Right hindlimb (tissue), 1 donor: ENCODE results near the gene DBP.
"Not testable (repeated sequence)": the region's sequence is repeated elsewhere in the genome, so short reads cannot be mapped to it uniquely, and the experiment has no call there.

Experiments
- DNase-seq: peaks from one replicate; pipeline ENCODE4 v3.0.0-alpha.2; 2018

The DBP gene

GRCh38 chr19:48638831-48639381 lies 1.7 kb upstream of the DBP start:
- no peak for DNase-seq

- peak; percentile 93 for DNase-seq
Measured at GRCh38 chr19:48637948-48638830, 1.0 kb upstream of the DBP start.

GRCh38 chr19:48637449-48637947 lies 319 bp upstream of the DBP start:
- peak; percentile 99 for DNase-seq

DNA sequence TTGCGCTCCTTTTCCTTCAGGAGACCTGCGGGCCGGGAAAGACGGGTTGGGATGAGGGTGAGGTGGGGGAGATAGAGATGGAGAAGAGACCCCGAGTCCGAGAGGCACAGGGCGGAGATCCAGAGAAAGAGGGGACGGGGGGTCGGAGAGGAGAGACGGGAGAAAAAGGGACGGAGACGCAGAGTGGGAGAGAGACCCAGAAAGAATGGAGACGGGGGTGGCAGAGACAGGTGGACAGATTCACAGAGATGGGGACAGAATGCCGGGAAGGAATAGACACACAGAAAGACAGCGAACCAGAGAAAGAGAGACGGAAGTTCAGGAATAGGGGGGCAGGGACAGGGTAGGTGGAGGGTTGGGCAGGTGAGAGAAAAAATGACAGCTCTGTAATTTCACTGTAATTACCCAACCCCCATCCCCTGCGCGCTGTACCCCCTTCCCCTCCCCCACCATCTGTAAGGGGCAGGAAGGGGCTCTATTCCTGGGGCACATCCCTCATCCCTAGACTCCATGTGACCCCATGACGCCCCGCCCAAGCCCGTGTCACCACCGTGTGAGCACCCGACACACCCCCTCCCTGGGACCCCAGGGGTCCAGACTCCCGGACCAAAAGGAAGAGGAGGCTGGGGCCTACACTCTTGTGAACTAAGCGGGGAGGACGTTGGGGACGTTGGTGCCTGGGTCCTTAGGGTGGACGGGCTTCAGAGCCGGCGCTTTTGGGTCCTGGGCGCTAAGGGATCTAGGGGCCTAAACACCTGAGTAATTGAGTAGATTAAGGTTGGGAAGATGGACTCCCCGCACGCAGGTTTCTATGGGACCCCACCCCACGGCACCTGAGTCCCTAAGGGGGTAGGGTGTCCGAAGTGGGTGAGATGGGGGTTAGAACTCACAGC lies 967 bp downstream of the DBP start:
- peak; percentile 38 for DNase-seq

GRCh38 chr19:48635263-48635965 lies 1.8 kb downstream of the DBP start:
- peak; percentile 65 for DNase-seq

DNA sequence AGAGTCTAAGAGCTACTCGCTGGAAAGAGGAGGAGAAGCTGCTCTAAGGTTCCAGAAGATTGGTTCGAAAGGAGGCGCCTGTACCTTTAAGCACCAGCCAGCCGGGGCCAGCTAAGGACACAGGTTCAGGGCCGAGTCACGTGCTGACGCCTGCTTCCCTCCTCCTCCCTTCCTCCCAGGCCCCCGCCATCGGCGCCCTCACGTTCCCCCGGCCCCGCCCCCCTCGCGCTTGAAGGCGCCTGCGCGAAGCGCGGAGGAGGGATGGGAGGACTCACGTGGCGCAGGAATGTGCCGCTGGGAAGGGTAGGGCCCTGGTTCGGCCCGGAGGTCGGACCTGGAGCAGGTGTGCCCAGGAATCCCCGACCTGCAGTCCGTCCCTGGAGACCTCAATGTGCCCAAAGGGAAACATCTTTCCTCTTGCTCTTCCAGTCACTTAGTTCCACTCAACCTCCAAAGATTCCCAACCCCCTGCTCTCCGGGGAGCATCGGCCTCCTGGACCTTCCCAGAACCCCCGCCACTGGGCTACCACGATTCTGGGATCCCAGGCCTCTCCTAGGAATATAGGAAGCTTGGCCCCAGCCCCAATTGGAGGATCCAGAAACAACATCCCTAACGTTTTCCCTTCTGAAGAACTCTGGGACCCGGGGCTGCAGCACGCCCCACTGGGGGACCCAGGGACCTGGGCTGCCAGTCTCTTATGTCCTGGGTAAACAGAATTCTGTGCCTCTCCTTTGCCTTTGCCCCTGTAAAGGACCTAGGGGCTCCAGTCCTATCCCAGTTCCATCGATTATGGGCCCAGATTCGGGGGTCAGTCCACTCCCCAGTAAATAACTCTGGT lies 2.5 kb downstream of the DBP start:
- peak; percentile 95 for DNase-seq

- DNase-seq = no peak
Measured at GRCh38 chr19:48634036-48634342, 3.2 kb downstream of the DBP start.

GRCh38 chr19:48633148-48634035 lies 3.8 kb downstream of the DBP start:
- peak; percentile 33 for DNase-seq

GRCh38 chr19:48632692-48633147 lies 4.5 kb downstream of the DBP start:
- peak; percentile 14 for DNase-seq

GRCh38 chr19:48632286-48632685 lies 4.9 kb downstream of the DBP start:
- DNase-seq = not testable (repeated sequence)

GRCh38 chr19:48631225-48631624 lies 6.0 kb downstream of the DBP start:
- peak; percentile 36 for DNase-seq

DNA sequence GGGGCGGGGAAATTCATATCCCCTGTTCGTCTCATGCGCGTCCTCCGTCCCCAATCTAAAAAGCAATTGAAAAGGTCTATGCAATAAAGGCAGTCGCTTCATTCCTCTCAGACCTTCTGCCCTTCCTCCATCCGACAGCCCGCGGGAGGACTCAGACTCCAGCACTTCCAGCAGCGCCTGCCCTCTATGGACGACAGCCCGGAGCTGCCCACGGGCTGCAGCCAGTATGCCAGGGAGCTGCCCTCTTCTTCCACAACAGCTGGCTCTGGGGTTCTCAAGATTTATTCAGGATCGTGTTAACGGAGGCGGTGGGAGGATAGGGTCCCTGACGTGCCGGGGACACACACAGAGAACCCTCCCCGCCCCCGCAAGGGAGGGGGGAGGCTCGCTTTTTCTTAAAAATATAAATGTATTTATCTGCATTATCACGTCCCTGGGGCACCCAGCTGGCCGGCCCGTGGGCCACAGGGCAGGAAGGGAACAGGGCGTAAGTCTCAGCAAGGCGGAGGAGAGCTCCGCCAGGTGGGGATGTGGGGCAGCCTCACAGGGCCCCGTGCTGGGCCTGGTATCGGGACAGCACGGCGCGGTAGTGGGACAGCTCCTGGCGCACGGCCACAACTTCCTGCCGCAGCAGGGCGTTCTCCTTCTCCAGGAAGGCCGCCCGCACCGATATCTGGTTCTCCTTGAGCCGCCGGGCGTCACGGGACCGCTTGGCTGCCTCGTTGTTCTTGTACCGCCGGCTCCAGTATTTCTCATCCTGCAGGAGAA lies 6.7 kb downstream of the DBP start:
- DNase-seq = peak; percentile 78

DNA sequence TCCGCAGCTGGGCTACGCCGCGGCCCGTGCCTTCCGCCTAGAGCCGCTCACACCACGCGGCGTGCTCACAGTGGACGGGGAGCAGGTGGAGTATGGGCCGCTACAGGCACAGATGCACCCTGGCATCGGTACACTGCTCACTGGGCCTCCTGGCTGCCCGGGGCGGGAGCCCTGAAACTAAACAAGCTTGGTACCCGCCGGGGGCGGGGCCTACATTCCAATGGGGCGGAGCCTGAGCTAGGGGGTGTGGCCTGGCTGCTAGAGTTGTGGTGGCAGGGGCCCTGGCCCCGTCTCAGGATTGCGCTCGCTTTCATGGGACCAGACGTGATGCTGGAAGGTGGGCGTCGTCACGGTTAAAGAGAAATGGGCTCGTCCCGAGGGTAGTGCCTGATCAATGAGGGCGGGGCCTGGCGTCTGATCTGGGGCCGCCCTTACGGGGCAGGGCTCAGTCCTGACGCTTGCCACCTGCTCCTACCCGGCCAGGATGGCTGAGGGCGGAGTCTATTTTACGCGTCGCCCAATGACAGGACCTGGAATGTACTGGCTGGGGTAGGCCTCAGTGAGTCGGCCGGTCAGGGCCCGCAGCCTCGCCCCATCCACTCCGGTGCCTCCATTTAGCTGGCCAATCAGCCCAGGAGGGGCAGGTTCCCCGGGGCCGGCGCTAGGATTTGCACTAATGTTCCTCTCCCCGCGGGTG lies 7.4 kb downstream of the DBP start:
- DNase-seq = peak; percentile 55

- no peak for DNase-seq
Measured at GRCh38 chr19:48629297-48629598, 7.9 kb downstream of the DBP start.

DNA sequence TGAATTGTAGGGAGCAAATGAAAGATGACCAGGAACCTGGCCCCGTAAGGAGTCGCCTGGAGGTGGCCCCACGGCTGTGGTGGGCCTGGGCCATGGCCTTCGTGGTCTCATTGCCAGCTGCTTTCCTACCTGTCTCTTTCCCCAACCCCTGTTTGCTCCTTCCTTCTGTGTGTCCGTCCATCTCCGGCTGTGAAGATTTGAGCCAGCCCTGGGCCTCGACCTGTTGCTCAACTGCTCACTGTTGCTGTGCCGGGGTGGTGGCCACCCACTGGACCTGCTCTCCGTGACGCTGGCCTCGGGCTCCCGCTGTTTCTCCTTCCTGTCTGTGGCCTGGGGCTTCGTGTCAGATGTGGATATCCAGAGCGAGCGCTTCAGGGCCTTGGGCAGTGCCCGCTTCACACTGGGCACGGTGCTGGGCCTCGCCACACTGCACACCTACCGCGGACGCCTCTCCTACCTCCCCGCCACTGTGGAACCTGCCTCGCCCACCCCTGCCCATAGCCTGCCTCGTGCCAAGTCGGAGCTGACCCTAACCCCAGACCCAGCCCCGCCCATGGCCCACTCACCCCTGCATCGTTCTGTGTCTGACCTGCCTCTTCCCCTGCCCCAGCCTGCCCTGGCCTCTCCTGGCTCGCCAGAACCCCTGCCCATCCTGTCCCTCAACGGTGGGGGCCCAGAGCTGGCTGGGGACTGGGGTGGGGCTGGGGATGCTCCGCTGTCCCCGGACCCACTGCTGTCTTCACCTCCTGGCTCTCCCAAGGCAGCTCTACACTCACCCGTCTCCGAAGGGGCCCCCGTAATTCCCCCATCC lies 8.5 kb downstream of the DBP start:
- peak; percentile 37 for DNase-seq

GRCh38 chr19:48627865-48628314 lies 9.3 kb downstream of the DBP start:
- peak; percentile 22 for DNase-seq

DNA sequence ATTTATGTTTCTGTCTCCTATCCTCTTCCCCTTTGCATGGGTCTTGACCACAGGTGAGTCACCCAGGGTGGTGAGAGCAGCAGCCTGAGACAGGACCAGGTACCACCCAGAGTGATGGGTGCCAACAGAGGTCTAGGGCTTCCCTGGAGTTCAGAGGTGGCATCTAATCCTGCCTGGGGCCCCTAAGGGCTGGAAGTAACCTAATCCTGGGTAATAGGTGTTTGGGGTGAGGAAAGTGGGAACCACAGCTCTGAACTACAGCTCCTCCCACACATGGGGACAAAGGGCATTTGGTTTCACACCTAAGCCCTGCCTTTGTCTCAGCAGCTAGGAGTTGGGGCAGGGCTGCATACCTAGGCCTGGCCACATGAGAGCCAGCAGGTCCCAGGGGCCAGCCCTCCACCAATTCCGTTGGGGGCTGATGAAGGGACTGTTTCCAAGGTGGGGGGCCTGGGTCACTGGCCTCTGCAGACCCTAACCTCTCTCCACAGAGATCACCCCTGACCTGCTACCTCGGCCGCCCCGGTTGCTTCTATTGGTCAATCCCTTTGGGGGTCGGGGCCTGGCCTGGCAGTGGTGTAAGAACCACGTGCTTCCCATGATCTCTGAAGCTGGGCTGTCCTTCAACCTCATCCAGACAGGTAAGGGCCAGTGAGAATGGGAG lies 9.8 kb downstream of the DBP start:
- DNase-seq = peak; percentile 35

DNA sequence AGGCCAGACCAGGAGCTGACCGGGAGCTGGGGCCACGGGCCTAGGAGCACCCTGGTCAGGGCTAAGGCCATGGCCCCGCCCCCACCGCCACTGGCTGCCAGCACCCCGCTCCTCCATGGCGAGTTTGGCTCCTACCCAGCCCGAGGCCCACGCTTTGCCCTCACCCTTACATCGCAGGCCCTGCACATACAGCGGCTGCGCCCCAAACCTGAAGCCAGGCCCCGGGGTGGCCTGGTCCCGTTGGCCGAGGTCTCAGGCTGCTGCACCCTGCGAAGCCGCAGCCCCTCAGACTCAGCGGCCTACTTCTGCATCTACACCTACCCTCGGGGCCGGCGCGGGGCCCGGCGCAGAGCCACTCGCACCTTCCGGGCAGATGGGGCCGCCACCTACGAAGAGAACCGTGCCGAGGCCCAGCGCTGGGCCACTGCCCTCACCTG lies 11.3 kb downstream of the DBP start:
- DNase-seq = peak; percentile 36
